ENCODE results near the gene IGFL4. TPM values are rescaled to one million over a fixed set of nuclear protein-coding genes. Genes with fewer than 3 reads are reported as not detected.
A peak's percentile ranks its signal among the peaks of the same experiment; 100 is the strongest.

Gene IGFL4
- total and polyA plus RNA-seq, 10 of the 15 experiments (the other 5 are each of a cell fraction or from before 2014, with no cell fraction given), result not detected

GRCh38 chr19:46081928-46082727 lies 41.3 kb upstream of the IGFL4 start (continued):
- TF ChIP-seq TCF12 (IDR thresholded peaks at IDR 0.05; ENCODE audit: low read depth, low read length) (no peak), RAD21 (IDR thresholded peaks at IDR 0.05; ENCODE audit: insufficient read depth, low read depth, low read length) (peak; percentile 68), CHD2 (IDR thresholded peaks at IDR 0.05; ENCODE audit: borderline replicate concordance, low read depth, low read length) (no peak), CHD4 (IDR thresholded peaks at IDR 0.05) (no peak), CEBPZ (IDR thresholded peaks at IDR 0.05; ENCODE audit: low read depth, low read length) (no peak), TBL1XR1 (IDR thresholded peaks at IDR 0.05; ENCODE audit: low read depth, low read length) (no peak), SMAD5 (IDR thresholded peaks at IDR 0.05; ENCODE audit: low read depth) (no peak), SMC3 (IDR thresholded peaks at IDR 0.05; ENCODE audit: borderline replicate concordance, low read length) (peak; percentile 82), HDGF (IDR thresholded peaks at IDR 0.05) (no peak), RB1 (IDR thresholded peaks at IDR 0.05; ENCODE audit: borderline replicate concordance) (no peak)

All from GM12878 (cell line).